OCI-LY3 (cell line): Measurements from ENCODE around the gene FAM89B.

Source experiments
- H2AFZ ChIP-seq: fragments of 200-600, 300-600 bp; shearing (Covaris generic); 2 replicates; pipeline ENCODE4 v1.6.0; 2014; ENCODE audit warnings: antibody characterized with exemption, low read depth, low read length
- H3K27ac ChIP-seq: fragments of 200-600, 300-600 bp; sonication (generic); 2 replicates; pipeline ENCODE4 v1.5.1; 2014; ENCODE audit warnings: mild to moderate bottlenecking, low read length, moderate library complexity, mixed read lengths
- H3K27me3 ChIP-seq: fragments of 200-600, 300-600 bp; sonication (generic); 2 replicates; pipeline ENCODE4 v1.6.1; 2014; ENCODE audit warnings: low read depth, low read length, mixed read lengths
- H3K36me3 ChIP-seq: fragments of 200-600, 300-600 bp; sonication (generic); replicated peaks from 2 replicates; pipeline ENCODE3; 2014; ENCODE audit warnings: low read depth, low read length, mixed read lengths
- H3K4me1 ChIP-seq: fragments of 300-600, 200-600 bp; sonication (generic); 2 replicates; pipeline ENCODE4 v1.6.1; 2014; ENCODE audit warnings: low read length, mixed read lengths
- H3K4me2 ChIP-seq: fragments of 200-600, 300-600 bp; sonication (generic); 2 replicates; pipeline ENCODE4 v1.6.1; 2014; ENCODE audit warnings: low read length, mixed read lengths
- H3K4me3 ChIP-seq: fragments of 300-600, 200-600 bp; sonication (generic); 2 replicates; pipeline ENCODE4 v1.5.1; 2014; ENCODE audit warnings: antibody characterized with exemption, mild to moderate bottlenecking, low read length, moderate library complexity
- H3K79me2 ChIP-seq: fragments of 300-600, 200-600 bp; shearing (Covaris generic); 2 replicates; pipeline ENCODE4 v1.6.1; 2014; ENCODE audit warnings: mild to moderate bottlenecking, low read length, mixed read lengths
- H3K9ac ChIP-seq: fragments of 300-600, 200-600 bp; shearing (Covaris generic); 2 replicates; pipeline ENCODE4 v1.6.0; 2014; ENCODE audit warnings: mild to moderate bottlenecking, low read length, moderate library complexity
- H3K9me3 ChIP-seq: fragments of 200-600, 300-600 bp; shearing (Covaris generic); 2 replicates; pipeline ENCODE4 v1.6.1; 2014; ENCODE audit warnings: low read length, mixed read lengths; ENCODE audit not compliant: insufficient read depth
- H4K20me1 ChIP-seq: fragments of 200-600, 300-600 bp; sonication (generic); 2 replicates; pipeline ENCODE4 v1.6.1; 2016; ENCODE audit warnings: low read length, mixed read lengths; ENCODE audit not compliant: insufficient read depth
- CTCF ChIP-seq: fragments of 200-600, 300-600 bp; sonication (generic); IDR thresholded peaks from 2 replicates; pipeline ENCODE4 v1.5.1; 2014; ENCODE audit warnings: antibody characterized with exemption, low read length, low read depth
- EZH2phosphoT487 ChIP-seq: fragments of 200-600 bp; shearing (Covaris generic); IDR thresholded peaks from 2 replicates; pipeline ENCODE4 v1.6.1; 2018; ENCODE audit warnings: antibody characterized with exemption, mixed run types, low read depth

The FAM89B gene

DNA sequence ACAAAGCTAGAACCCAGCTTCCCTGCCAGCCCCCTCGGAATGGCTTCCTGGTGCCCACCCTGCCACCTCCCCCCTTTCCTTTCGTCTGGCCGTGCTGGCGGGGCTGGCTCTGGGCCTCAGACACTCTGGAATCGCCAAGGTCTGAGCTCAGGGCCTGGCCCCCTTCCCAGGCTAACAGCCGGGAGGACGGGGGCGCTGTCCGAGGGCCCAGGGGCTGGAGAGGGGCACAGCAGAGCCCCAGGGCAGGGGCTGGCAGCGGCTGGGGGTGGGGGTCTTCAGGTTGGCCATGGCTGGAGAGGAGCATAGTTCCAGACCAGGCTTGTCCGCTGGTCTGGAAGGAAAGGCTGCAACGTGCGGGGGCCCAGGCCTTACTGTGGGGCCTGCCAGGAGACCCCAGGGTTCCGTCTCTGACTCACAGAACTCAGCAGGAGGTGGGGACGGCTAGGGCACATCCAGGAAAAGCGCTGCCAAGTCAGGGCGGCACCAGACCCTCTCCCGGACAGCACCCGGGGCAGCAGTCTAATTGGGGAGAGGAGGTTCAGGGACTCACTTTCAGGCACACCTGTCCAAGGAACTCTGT, 13.3 kb upstream of the FAM89B start:
- TF ChIP-seq CTCF (no peak), EZH2phosphoT487 (no peak)
- no peaks in the 10 kb centered on the region for H3K79me2 ChIP-seq
- no peak overlapping the region for H3K27ac ChIP-seq
- no peaks in the 10 kb centered on the region for H3K36me3 ChIP-seq
- H3K9me3 ChIP-seq = no peaks in the 10 kb centered on the region
- H3K27me3 ChIP-seq = peaks cover 9% of the 10 kb centered on the region
- peak overlapping the region; percentile 80 for H3K4me3 ChIP-seq
- H3K4me2 ChIP-seq = peak overlapping the region; percentile 83
- H3K9ac ChIP-seq = peak overlapping the region; percentile 69
- no peaks in the 10 kb centered on the region for H4K20me1 ChIP-seq
- peak overlapping the region; percentile 64 for H2AFZ ChIP-seq
- peaks cover 14% of the 10 kb centered on the region for H3K4me1 ChIP-seq

GRCh38 chr11:65559535-65559934, 12.8 kb upstream of the FAM89B start:
- Histone ChIP-seq H4K20me1 (no peaks in the 10 kb centered on the region), H3K4me3 (no peak overlapping the region), H3K9ac (no peak overlapping the region), H3K27me3 (peaks cover 9% of the 10 kb centered on the region), H3K4me1 (peaks cover 14% of the 10 kb centered on the region), H2AFZ (no peak overlapping the region), H3K9me3 (no peaks in the 10 kb centered on the region), H3K79me2 (no peaks in the 10 kb centered on the region), H3K36me3 (no peaks in the 10 kb centered on the region), H3K27ac (no peak overlapping the region), H3K4me2 (no peak overlapping the region)
- TF ChIP-seq EZH2phosphoT487 (no peak), CTCF (no peak)

GRCh38 chr11:65559951-65560537, 12.3 kb upstream of the FAM89B start:
- H4K20me1 ChIP-seq = no peaks in the 10 kb centered on the region
- H3K27ac ChIP-seq = no peak overlapping the region
- H3K36me3 ChIP-seq = no peaks in the 10 kb centered on the region
- TF ChIP-seq CTCF (no peak), EZH2phosphoT487 (no peak)
- H3K9ac ChIP-seq = no peak overlapping the region
- peaks cover 9% of the 10 kb centered on the region for H3K27me3 ChIP-seq
- no peak overlapping the region for H3K4me3 ChIP-seq
- no peak overlapping the region for H2AFZ ChIP-seq
- no peaks in the 10 kb centered on the region for H3K9me3 ChIP-seq
- H3K4me1 ChIP-seq = peaks cover 14% of the 10 kb centered on the region
- H3K4me2 ChIP-seq = no peak overlapping the region
- no peaks in the 10 kb centered on the region for H3K79me2 ChIP-seq

DNA sequence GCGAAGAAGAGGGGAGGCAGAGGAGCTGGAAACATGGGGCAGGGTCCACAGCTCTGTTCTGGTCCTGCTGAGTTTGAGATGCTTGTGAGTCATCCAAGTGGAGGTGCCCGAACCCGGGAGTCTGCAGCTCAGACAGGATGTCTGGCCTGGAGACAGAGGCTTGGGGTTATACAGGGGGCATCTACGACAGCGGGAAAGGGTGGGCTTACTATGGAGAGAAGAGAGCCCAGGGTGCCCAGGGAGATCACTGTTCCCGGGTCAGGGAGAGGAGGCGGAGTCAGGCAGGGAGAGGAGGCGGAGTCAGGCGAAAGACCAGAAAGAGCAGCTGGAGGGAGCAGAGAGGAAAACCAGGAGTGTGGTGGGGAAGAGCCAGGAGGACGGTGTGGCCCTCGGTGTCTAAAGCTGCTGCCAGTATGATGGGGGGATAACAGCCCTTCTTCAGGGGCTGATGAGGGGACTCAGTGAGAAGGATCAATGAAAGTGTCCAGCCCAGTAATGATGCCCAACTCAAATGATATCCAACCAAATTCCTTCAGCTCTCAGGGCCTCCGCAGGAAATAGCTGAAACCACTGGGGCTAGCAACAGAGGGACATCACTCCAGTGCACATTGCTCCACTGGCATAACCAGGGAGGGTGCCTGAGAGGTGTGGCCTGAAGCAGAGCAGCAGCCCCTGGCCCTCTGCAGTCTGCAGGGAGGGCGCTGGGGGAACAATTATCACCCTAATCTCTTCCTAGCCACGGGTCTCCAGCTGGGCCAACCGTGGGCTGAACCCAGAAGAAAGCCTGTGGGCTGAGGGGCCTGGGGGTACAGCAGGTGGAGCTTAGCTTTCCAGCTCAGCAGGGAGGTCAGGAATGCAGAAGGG, 11.6 kb upstream of the FAM89B start:
- Histone ChIP-seq H4K20me1 (no peaks in the 10 kb centered on the region), H3K36me3 (no peaks in the 10 kb centered on the region), H3K4me1 (peaks cover 14% of the 10 kb centered on the region), H3K9me3 (no peaks in the 10 kb centered on the region), H3K4me2 (no peak overlapping the region), H3K4me3 (no peak overlapping the region), H3K27ac (no peak overlapping the region), H3K79me2 (no peaks in the 10 kb centered on the region), H3K27me3 (peaks cover 9% of the 10 kb centered on the region), H3K9ac (no peak overlapping the region), H2AFZ (no peak overlapping the region)
- TF ChIP-seq CTCF = no peak
- TF ChIP-seq EZH2phosphoT487 = no peak
